GM10266 (cell line): Measurements from ENCODE around the gene KRTAP27-1.
A peak's percentile ranks its signal among the peaks of the same experiment; 100 is the strongest.

Source experiments
- DNase-seq: peaks from one replicate; pipeline ENCODE4 v3.0.0; 2012; ENCODE audit errors: extremely low spot score
- CTCF ChIP-seq: IDR thresholded peaks from 2 replicates; pipeline ENCODE4 v1.5.1; 2012; ENCODE audit warnings: mild to moderate bottlenecking, low read depth; ENCODE audit not compliant: control insufficient read depth, insufficient read depth; ENCODE audit errors: missing control alignments

The KRTAP27-1 gene

GRCh38 chr21:30348506-30348905 is 11.0 kb upstream of the KRTAP27-1 start, which contains the start of gene KRTAP23-1:
KRTAP23-1 (minus strand) TSS chr21:30348606; CDS start chr21:30348606, 0 bp downstream.
- DNase-seq = no peak
- no peak for TF ChIP-seq CTCF

DNA sequence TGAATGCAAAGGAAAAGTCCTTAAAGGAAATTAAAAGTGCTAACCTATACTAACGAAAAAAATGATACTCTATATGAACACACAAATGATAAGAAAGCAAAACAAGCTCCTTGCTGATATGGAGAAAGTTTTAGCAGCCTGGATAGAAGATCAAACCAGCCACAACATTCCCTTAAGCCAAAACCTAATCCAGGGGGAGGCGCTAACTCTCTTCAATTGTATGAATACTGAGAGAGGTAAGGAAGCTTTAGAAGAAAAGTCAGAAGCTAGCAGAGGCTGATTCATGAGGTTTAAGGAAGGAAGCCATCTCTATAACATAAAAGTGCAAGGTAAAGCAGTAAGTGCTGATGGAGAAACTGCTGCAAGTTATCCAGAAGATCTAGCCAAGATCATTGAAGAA is 7.5 kb upstream of the KRTAP27-1 start:
- no peak for TF ChIP-seq CTCF
- no peak for DNase-seq

- DNase-seq = peak; percentile 4
- peak; percentile 47 for TF ChIP-seq CTCF
Observed at GRCh38 chr21:30340714-30341573, 3.5 kb upstream of the KRTAP27-1 start.

DNA sequence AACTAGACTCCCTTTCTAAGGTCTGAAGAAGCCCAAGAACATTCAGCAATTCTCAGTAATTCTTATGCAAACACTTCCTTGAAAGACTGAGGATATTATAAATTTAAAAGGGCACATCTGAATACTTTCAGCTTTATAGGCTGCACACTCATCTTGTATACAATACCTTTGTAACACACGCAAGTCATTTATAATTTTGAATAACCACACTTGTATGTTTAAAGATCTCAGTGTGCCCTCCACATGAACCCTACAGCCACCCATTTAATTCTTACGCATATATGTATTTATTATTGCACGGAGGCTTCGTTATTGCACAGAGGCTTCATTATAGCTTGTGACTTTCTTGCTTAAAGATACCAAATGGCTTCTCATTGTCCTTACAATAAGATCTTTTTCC is 1.2 kb upstream of the KRTAP27-1 start:
- no peak for TF ChIP-seq CTCF
- DNase-seq = no peak

DNA sequence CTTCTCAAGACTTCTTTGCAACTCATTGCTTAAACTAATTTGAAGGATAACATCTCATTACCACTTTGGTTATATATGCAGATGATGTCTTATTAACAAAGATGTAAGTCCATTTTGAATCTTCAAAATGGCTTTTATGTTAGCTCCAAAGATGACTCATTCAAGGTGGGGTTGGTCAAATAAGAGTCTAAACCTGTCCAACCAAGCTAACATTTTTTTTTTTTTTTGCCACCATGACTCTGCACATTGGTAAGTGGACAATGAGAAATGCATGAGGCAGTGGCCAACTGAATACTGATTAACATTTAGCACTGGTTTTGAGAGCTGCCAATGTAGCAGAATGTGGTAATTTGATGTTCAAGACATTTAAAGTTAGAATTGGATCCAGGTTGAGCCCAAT is 278 bp upstream of the KRTAP27-1 start:
- TF ChIP-seq CTCF = no peak
- no peak for DNase-seq

DNA sequence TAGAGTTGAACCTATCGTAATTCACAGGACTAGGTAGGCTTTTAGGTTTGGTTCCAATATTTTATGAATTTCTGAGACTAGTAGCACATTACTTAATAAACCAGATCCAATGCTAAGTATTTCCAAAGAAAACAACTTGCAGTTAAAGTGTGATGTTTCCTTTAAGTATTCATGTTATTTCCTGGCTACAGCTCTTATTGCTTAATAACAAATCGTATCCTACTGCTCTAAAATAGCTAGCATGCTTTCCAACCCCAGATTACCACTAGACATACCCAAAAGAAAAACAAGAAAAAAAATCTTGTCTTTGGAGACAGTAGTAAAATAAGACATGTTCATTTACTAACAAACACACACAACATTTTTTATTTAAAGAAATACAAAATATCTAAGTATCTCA is 898 bp downstream of the KRTAP27-1 start:
- TF ChIP-seq CTCF = no peak
- DNase-seq = no peak

GRCh38 chr21:30333736-30334135 is 3.8 kb downstream of the KRTAP27-1 start:
- no peak for DNase-seq
- TF ChIP-seq CTCF = no peak
